Measurements from ENCODE around the gene PRDM16.

The PRDM16 gene

GRCh38 chr1:3241673-3242407 lies 172.8 kb downstream of the PRDM16 start:
- Histone ChIP-seq H3K4me3 (ENCODE audit: low read depth in 1 of 2, low read length in 2 of 2) (no peak overlapping the region), H3K9me3 (ENCODE audit: control insufficient read depth in 1 of 2, low read length in 2 of 2) (no peaks in the 10 kb centered on the region), H3K9ac (ENCODE audit: low read depth in 1 of 2, low read length in 2 of 2) (no peak overlapping the region), H3K27ac (ENCODE audit: low read depth, low read length) (no peak overlapping the region), H3K4me1 (ENCODE audit: control insufficient read depth in 1 of 2, insufficient read depth in 2 of 2, low read length in 2 of 2) (peaks cover under 1 to 7% of the 10 kb centered on the region in 2 donors), H3K36me3 (ENCODE audit: control insufficient read depth in 1 of 2, insufficient read depth in 2 of 2, low read length in 2 of 2) (peaks cover 0 to 9% of the 10 kb centered on the region in 2 donors), H3K27me3 (ENCODE audit: control insufficient read depth in 1 of 2, insufficient read depth in 2 of 2, low read length in 2 of 2) (no peaks in the 10 kb centered on the region)

- H3K27me3 ChIP-seq (ENCODE audit: control insufficient read depth in 1 of 2, insufficient read depth in 2 of 2, low read length in 2 of 2) = no peaks in the 10 kb centered on the region
- H3K4me3 ChIP-seq (ENCODE audit: low read depth in 1 of 2, low read length in 2 of 2) = no peak overlapping the region
- peaks cover 0 to 9% of the 10 kb centered on the region in 2 donors for H3K36me3 ChIP-seq (ENCODE audit: control insufficient read depth in 1 of 2, insufficient read depth in 2 of 2, low read length in 2 of 2)
- no peak overlapping the region for H3K9ac ChIP-seq (ENCODE audit: low read depth in 1 of 2, low read length in 2 of 2)
- no peak overlapping the region for H3K27ac ChIP-seq (ENCODE audit: low read depth, low read length)
- H3K9me3 ChIP-seq (ENCODE audit: control insufficient read depth in 1 of 2, low read length in 2 of 2) = no peaks in the 10 kb centered on the region
- H3K4me1 ChIP-seq (ENCODE audit: control insufficient read depth in 1 of 2, insufficient read depth in 2 of 2, low read length in 2 of 2) = peaks cover 6 to 9% of the 10 kb centered on the region in 2 donors
These were observed 173.6 kb downstream of the PRDM16 start for GRCh38 chr1:3242408-3243260.

DNA sequence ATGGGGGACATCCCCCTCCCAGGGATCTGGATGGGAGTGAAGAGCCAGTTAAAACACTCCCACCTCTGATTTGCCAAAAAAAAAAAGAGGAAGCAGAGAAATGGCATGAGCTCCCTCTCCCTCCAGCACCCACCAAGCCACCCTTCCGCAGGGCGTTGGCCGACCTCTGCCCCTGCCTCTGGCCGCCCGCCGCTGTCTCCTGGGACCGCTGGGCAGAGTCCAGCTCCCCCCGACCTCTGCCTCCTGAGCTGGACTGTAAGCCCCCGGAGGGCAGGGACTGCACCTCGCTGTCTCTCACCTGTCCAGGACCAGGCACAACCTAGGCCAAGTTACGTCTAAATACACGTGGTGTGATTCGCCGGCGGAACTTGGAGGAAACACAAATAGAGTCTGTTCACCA lies 174.3 kb downstream of the PRDM16 start:
- Histone ChIP-seq H3K9me3 (ENCODE audit: control insufficient read depth in 1 of 2, low read length in 2 of 2) (no peaks in the 10 kb centered on the region), H3K36me3 (ENCODE audit: control insufficient read depth in 1 of 2, insufficient read depth in 2 of 2, low read length in 2 of 2) (peaks cover 0 to 9% of the 10 kb centered on the region in 2 donors), H3K27me3 (ENCODE audit: control insufficient read depth in 1 of 2, insufficient read depth in 2 of 2, low read length in 2 of 2) (no peaks in the 10 kb centered on the region), H3K4me3 (ENCODE audit: low read depth in 1 of 2, low read length in 2 of 2) (no peak overlapping the region), H3K9ac (ENCODE audit: low read depth in 1 of 2, low read length in 2 of 2) (no peak overlapping the region), H3K4me1 (ENCODE audit: control insufficient read depth in 1 of 2, insufficient read depth in 2 of 2, low read length in 2 of 2) (peaks cover 7 to 15% of the 10 kb centered on the region in 2 donors), H3K27ac (ENCODE audit: low read depth, low read length) (no peak overlapping the region)

DNA sequence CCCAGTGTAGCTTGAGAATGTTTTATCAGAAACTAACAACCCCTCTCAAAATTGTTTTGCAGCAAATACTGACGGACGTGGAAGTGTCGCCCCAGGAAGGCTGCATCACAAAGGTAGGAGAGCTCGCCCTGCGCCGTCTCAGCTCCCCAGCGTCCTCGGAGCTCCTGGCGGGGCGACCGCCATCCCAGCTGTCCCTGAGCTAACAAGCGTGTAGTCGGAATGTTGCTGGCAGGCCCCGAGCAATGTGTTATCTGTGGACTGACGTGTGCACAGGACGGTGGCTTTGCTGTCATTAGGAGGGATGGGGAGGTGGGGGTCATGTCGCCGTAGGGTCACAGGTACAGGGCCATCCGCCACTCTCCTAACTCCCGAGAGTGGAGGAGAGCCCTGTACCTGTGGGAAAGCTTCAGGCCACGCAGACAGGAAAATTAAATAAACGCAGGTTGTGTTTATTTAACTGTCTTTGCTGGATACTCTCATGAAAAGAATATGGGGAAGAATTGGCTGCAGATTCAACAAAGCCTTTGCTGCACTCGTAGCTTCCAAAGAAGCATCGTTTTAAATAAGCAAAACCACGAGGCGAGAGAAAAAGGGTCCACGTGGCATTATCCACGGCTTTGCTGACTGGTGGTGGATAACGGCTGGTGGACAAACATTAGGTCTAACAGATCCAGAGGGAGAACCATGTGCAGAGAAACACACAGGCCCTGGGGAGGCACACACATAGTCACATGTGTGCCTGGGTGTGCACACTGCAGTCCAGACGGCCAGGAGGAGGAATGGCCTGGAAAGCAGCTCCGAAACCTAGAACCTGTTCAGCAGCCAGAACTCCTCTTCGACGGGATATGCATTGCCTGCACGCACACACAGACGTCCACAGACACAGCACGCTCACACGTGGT lies 175.3 kb downstream of the PRDM16 start:
- peaks cover 0 to 9% of the 10 kb centered on the region in 2 donors for H3K36me3 ChIP-seq (ENCODE audit: control insufficient read depth in 1 of 2, insufficient read depth in 2 of 2, low read length in 2 of 2)
- no peaks in the 10 kb centered on the region for H3K9me3 ChIP-seq (ENCODE audit: control insufficient read depth in 1 of 2, low read length in 2 of 2)
- no peak overlapping the region for H3K4me3 ChIP-seq (ENCODE audit: low read depth in 1 of 2, low read length in 2 of 2)
- peaks cover 17 to 25% of the 10 kb centered on the region in 2 donors for H3K4me1 ChIP-seq (ENCODE audit: control insufficient read depth in 1 of 2, insufficient read depth in 2 of 2, low read length in 2 of 2)
- H3K27me3 ChIP-seq (ENCODE audit: control insufficient read depth in 1 of 2, insufficient read depth in 2 of 2, low read length in 2 of 2) = no peaks in the 10 kb centered on the region
- H3K9ac ChIP-seq (ENCODE audit: low read depth in 1 of 2, low read length in 2 of 2) = no peak overlapping the region
- no peak overlapping the region for H3K27ac ChIP-seq (ENCODE audit: low read depth, low read length)

GRCh38 chr1:3244927-3245315 lies 175.9 kb downstream of the PRDM16 start:
- Histone ChIP-seq H3K27me3 (ENCODE audit: control insufficient read depth in 1 of 2, insufficient read depth in 2 of 2, low read length in 2 of 2) (no peaks in the 10 kb centered on the region), H3K27ac (ENCODE audit: low read depth, low read length) (no peak overlapping the region), H3K9me3 (ENCODE audit: control insufficient read depth in 1 of 2, low read length in 2 of 2) (no peaks in the 10 kb centered on the region), H3K9ac (ENCODE audit: low read depth in 1 of 2, low read length in 2 of 2) (no peak overlapping the region), H3K4me1 (ENCODE audit: control insufficient read depth in 1 of 2, insufficient read depth in 2 of 2, low read length in 2 of 2) (peaks cover 24 to 31% of the 10 kb centered on the region in 2 donors), H3K36me3 (ENCODE audit: control insufficient read depth in 1 of 2, insufficient read depth in 2 of 2, low read length in 2 of 2) (peaks cover 0 to 9% of the 10 kb centered on the region in 2 donors), H3K4me3 (ENCODE audit: low read depth in 1 of 2, low read length in 2 of 2) (no peak overlapping the region)

GRCh38 chr1:3245344-3245743 lies 176.3 kb downstream of the PRDM16 start:
- no peak overlapping the region for H3K9ac ChIP-seq (ENCODE audit: low read depth in 1 of 2, low read length in 2 of 2)
- no peak overlapping the region for H3K4me3 ChIP-seq (ENCODE audit: low read depth in 1 of 2, low read length in 2 of 2)
- no peaks in the 10 kb centered on the region for H3K9me3 ChIP-seq (ENCODE audit: control insufficient read depth in 1 of 2, low read length in 2 of 2)
- peaks cover 25 to 32% of the 10 kb centered on the region in 2 donors for H3K4me1 ChIP-seq (ENCODE audit: control insufficient read depth in 1 of 2, insufficient read depth in 2 of 2, low read length in 2 of 2)
- no peak overlapping the region for H3K27ac ChIP-seq (ENCODE audit: low read depth, low read length)
- H3K27me3 ChIP-seq (ENCODE audit: control insufficient read depth in 1 of 2, insufficient read depth in 2 of 2, low read length in 2 of 2) = no peaks in the 10 kb centered on the region
- peaks cover 0 to 9% of the 10 kb centered on the region in 2 donors for H3K36me3 ChIP-seq (ENCODE audit: control insufficient read depth in 1 of 2, insufficient read depth in 2 of 2, low read length in 2 of 2)

DNA sequence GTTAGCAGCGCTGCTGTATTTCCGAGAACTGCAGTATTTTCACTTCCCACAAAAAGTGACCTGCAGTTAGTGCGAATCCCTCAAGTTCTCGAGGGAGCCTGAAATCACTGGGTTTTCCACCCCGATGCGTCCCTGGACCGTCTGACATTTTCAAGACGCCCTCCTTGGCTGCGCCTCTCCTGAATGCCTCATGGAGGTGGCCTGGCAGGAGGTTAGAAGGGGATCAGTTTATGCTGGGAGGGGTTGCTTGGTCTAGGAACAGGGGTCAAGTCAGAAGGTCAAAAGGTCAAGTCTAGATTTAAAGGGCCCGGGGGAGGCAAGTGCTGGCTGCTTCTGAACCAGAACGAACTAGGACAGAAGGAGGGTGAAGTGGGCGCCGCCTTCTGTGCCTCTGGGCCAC lies 176.8 kb downstream of the PRDM16 start:
- no peaks in the 10 kb centered on the region for H3K27me3 ChIP-seq (ENCODE audit: control insufficient read depth in 1 of 2, insufficient read depth in 2 of 2, low read length in 2 of 2)

GRCh38 chr1:3246251-3246650 lies 177.2 kb downstream of the PRDM16 start:
- H3K9ac ChIP-seq (ENCODE audit: low read depth in 1 of 2, low read length in 2 of 2) = no peak overlapping the region
- no peaks in the 10 kb centered on the region for H3K9me3 ChIP-seq (ENCODE audit: control insufficient read depth in 1 of 2, low read length in 2 of 2)
- peaks cover 33 to 40% of the 10 kb centered on the region in 2 donors for H3K4me1 ChIP-seq (ENCODE audit: control insufficient read depth in 1 of 2, insufficient read depth in 2 of 2, low read length in 2 of 2)
- H3K4me3 ChIP-seq (ENCODE audit: low read depth in 1 of 2, low read length in 2 of 2) = no peak overlapping the region
- H3K36me3 ChIP-seq (ENCODE audit: control insufficient read depth in 1 of 2, insufficient read depth in 2 of 2, low read length in 2 of 2) = peaks cover 0 to 9% of the 10 kb centered on the region in 2 donors
- no peak overlapping the region for H3K27ac ChIP-seq (ENCODE audit: low read depth, low read length)
- no peaks in the 10 kb centered on the region for H3K27me3 ChIP-seq (ENCODE audit: control insufficient read depth in 1 of 2, insufficient read depth in 2 of 2, low read length in 2 of 2)

More for the DNA sequence above, 176.8 kb downstream of the PRDM16 start:
- H3K4me1 ChIP-seq (ENCODE audit: control insufficient read depth in 1 of 2, insufficient read depth in 2 of 2, low read length in 2 of 2) = peaks cover 29 to 37% of the 10 kb centered on the region in 2 donors
- H3K36me3 ChIP-seq (ENCODE audit: control insufficient read depth in 1 of 2, insufficient read depth in 2 of 2, low read length in 2 of 2) = peaks cover 0 to 9% of the 10 kb centered on the region in 2 donors
- H3K9me3 ChIP-seq (ENCODE audit: control insufficient read depth in 1 of 2, low read length in 2 of 2) = no peaks in the 10 kb centered on the region
- no peak overlapping the region for H3K27ac ChIP-seq (ENCODE audit: low read depth, low read length)
- H3K9ac ChIP-seq (ENCODE audit: low read depth in 1 of 2, low read length in 2 of 2) = no peak overlapping the region
- H3K4me3 ChIP-seq (ENCODE audit: low read depth in 1 of 2, low read length in 2 of 2) = no peak overlapping the region

GRCh38 chr1:3247521-3248121 lies 178.6 kb downstream of the PRDM16 start:
- Histone ChIP-seq H3K27ac (ENCODE audit: low read depth, low read length) (no peak overlapping the region), H3K9me3 (ENCODE audit: control insufficient read depth in 1 of 2, low read length in 2 of 2) (no peaks in the 10 kb centered on the region), H3K4me3 (ENCODE audit: low read depth in 1 of 2, low read length in 2 of 2) (no peak overlapping the region), H3K27me3 (ENCODE audit: control insufficient read depth in 1 of 2, insufficient read depth in 2 of 2, low read length in 2 of 2) (no peaks in the 10 kb centered on the region), H3K4me1 (ENCODE audit: control insufficient read depth in 1 of 2, insufficient read depth in 2 of 2, low read length in 2 of 2) (peaks cover 45 to 53% of the 10 kb centered on the region in 2 donors), H3K9ac (ENCODE audit: low read depth in 1 of 2, low read length in 2 of 2) (peak overlapping the region in 1 of 2 donors; percentile 32), H3K36me3 (ENCODE audit: control insufficient read depth in 1 of 2, insufficient read depth in 2 of 2, low read length in 2 of 2) (peaks cover 0 to 9% of the 10 kb centered on the region in 2 donors)
